Upper lobe of left lung (tissue), 6 donors: ENCODE measurements around the gene CHST8. TPM values are rescaled to one million over a fixed set of nuclear protein-coding genes. Genes with fewer than 3 reads are reported as not detected.

Experiments
- ATAC-seq, 2 donors: fragments of 200-7000 bp; cut with Tn5 transposase; one replicate each; pipeline ENCODE4 v1.9.1; 2022; ENCODE audit warnings: mild to moderate bottlenecking in 2 of 2, moderate library complexity in 2 of 2; ENCODE audit not compliant: low FRiP score in 2 of 2
- DNase-seq, 2 donors: peaks; one replicate each; pipeline ENCODE4 v3.0.0-alpha.2; 2019 to 2020
- H3K27ac ChIP-seq, 4 donors: fragments of 200-600 bp; sonication (generic); one replicate each; pipeline ENCODE4 v1.5.1; 2016 to 2019
- H3K27me3 ChIP-seq, 4 donors: fragments of 200-600 bp; sonication (generic); one replicate each; pipeline ENCODE4 v1.5.1; 2017 to 2019
- H3K36me3 ChIP-seq, 4 donors: fragments of 200-600 bp; sonication (generic); one replicate each; pipeline ENCODE4 v1.5.1; 2016 to 2019
- H3K4me1 ChIP-seq, 4 donors: fragments of 200-600 bp; sonication (generic); one replicate each; pipeline ENCODE4 v1.5.1; 2018 to 2019
- H3K4me3 ChIP-seq, 4 donors: fragments of 200-600 bp; sonication (generic); one replicate each; pipeline ENCODE4 v1.5.1; 2017 to 2019; ENCODE audit warnings: mild to moderate bottlenecking in 2 of 4, moderate library complexity in 1 of 4
- H3K9me3 ChIP-seq, 4 donors: fragments of 200-600 bp; sonication (generic); one replicate each; pipeline ENCODE4 v1.5.1; 2018 to 2019
- CTCF ChIP-seq, 6 experiments: fragments of 450-650 bp in 4 of 6; fragments of 200-600 bp in 2 of 6; sonication (generic) in 2 of 6; IDR thresholded peaks; one replicate each; pipeline ENCODE4 v1.5.1; 2016 to 2019; ENCODE audit warnings: antibody characterized with exemption in 6 of 6
- EP300 ChIP-seq, 4 donors: sonication (generic); formaldehyde crosslinking; IDR thresholded peaks; one replicate each; pipeline ENCODE4 v1.5.1; 2017; ENCODE audit warnings: antibody characterized with exemption in 4 of 4, control low read depth in 2 of 4
- POLR2A ChIP-seq, 4 donors: fragments of 450-650 bp; IDR thresholded peaks; one replicate each; pipeline ENCODE4 v1.5.1; 2016 to 2017; ENCODE audit warnings: antibody characterized with exemption in 4 of 4, mild to moderate bottlenecking in 2 of 4
- POLR2AphosphoS5 ChIP-seq, 2 donors: sonication (generic); formaldehyde crosslinking; IDR thresholded peaks; one replicate each; pipeline ENCODE4 v1.5.1; 2017; ENCODE audit warnings: antibody characterized with exemption in 2 of 2
- whole genome bisulfite sequencing, 2 donors: methylation state at CpG; one replicate each; pipeline ENCODE4 v1.1.5; 2017 to 2018; 5-methylcytosine and 5-hydroxymethylcytosine counted together
- total RNA-seq, 6 donors: library from RNA; depleted of rRNA in 4 of 6; stranded (reverse); fragments of >200 nt in 4 of 6; gene quantifications; one replicate each; pipeline versions ENCODE4 v1.1.0 to v1.2.1, GENCODE V29; 2016 to 2021
- donor health status: DM: no; HTN: no; CAD: no; lungs with moderate emphysema.
- donor health status: DM: no; HTN: yes; CAD: no; lungs with severe emphysema.

CHST8 gene
- total RNA-seq, 6 donors from 2014 or later, result 0.46 to 3.1 (median 0.72) TPM; not detected in 2

- WGBS, 2 donors, result 86 to 94% methylated on average over 5 of the region's 5 CpGs
- Histone ChIP-seq H3K4me3 (no peak overlapping the region), H3K36me3 (no peaks in the 10 kb centered on the region), H3K4me1 (no peaks in the 10 kb centered on the region), H3K27ac (no peak overlapping the region), H3K9me3 (no peaks in the 10 kb centered on the region), H3K27me3 (no peaks in the 10 kb centered on the region)
- ATAC-seq, result no peak
- TF ChIP-seq POLR2AphosphoS5 (IDR thresholded peaks at IDR 0.05) (no peak), EP300 (IDR thresholded peaks at IDR 0.05) (no peak), POLR2A (IDR thresholded peaks at IDR 0.05) (no peak), CTCF (IDR thresholded peaks at IDR 0.05) (no peak)
- no peak for DNase-seq
These were observed 47.6 kb downstream of the CHST8 start for GRCh38 chr19:33669376-33669775.

DNA sequence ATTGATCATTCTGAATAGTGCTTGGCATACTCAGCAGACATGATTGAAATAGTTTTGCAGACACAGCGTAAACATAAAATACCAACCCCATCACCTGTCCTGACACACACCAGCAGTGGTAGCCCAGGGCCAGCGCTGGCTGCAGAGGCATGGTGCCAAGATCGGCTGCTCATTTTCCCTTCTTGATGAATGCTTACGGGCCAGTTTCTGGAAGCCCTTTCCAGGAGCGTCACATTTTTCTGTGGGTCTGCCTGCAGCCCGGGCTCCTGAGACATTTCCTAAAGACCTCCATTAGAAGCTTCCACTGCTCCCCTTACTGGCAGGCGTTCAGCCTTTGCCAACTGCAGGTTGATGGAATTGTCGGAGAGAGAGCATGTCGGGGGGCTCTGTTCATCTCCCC is 48.6 kb downstream of the CHST8 start:
- H3K4me1 ChIP-seq, result no peaks in the 10 kb centered on the region
- H3K36me3 ChIP-seq, result no peaks in the 10 kb centered on the region
- H3K4me3 ChIP-seq, result no peak overlapping the region
- no peak for ATAC-seq
- no peaks in the 10 kb centered on the region for H3K9me3 ChIP-seq
- no peak overlapping the region for H3K27ac ChIP-seq
- no peaks in the 10 kb centered on the region for H3K27me3 ChIP-seq
- DNase-seq, result no peak
- whole genome bisulfite sequencing, 2 donors, result 79 to 80% methylated on average over 9 of the region's 9 CpGs
- TF ChIP-seq EP300 (IDR thresholded peaks at IDR 0.05) (no peak), POLR2AphosphoS5 (IDR thresholded peaks at IDR 0.05) (no peak), POLR2A (IDR thresholded peaks at IDR 0.05) (no peak), CTCF (IDR thresholded peaks at IDR 0.05) (no peak)

GRCh38 chr19:33671211-33671610 is 49.5 kb downstream of the CHST8 start:
- ATAC-seq, result no peak
- Histone ChIP-seq H3K9me3 (no peaks in the 10 kb centered on the region), H3K4me3 (no peak overlapping the region), H3K4me1 (no peaks in the 10 kb centered on the region), H3K36me3 (no peaks in the 10 kb centered on the region), H3K27ac (no peak overlapping the region), H3K27me3 (no peaks in the 10 kb centered on the region)
- TF ChIP-seq EP300 (IDR thresholded peaks at IDR 0.05), result no peak
- TF ChIP-seq POLR2A (IDR thresholded peaks at IDR 0.05), result no peak
- no peak for TF ChIP-seq POLR2AphosphoS5 (IDR thresholded peaks at IDR 0.05)
- no peak for TF ChIP-seq CTCF (IDR thresholded peaks at IDR 0.05)
- DNase-seq, result no peak
- WGBS, 2 donors, result 71 to 76% methylated on average over 5 of the region's 5 CpGs

DNA sequence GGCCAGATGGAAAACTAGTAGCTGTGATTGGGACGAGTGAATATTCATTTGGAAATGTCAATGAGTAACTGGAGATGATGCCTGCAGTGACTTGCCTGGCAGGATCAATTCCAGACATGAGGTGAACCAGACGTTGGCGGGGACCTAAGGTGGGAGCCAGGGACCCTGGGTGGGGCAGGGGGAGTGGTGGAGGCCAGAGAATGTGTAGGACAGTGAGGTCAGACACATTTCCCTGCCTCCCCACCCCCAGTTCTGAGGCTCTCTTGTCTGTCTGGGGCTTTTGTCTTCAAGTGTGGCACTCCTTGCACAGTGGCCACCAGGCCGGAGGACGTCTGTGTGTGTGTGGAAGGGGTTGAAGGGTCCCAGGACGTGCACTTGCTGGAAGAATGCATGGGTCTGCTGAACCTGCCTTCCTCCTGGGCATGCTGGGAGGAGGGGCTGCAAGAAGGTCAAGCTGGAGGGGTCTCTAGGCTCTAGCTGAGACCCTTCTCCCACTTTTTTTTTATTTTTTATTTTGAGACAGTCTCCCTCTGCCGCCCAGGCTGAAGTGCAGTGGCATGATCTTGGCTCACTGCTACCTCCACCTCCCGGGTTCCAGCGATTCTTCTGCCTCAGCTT is 51.6 kb downstream of the CHST8 start:
- no peak for TF ChIP-seq POLR2A (IDR thresholded peaks at IDR 0.05)
- TF ChIP-seq POLR2AphosphoS5 (IDR thresholded peaks at IDR 0.05), result no peak
- TF ChIP-seq EP300 (IDR thresholded peaks at IDR 0.05), result no peak
- TF ChIP-seq CTCF (IDR thresholded peaks at IDR 0.05), result no peak
- no peak for DNase-seq
- H3K27ac ChIP-seq, result no peak overlapping the region
- H3K9me3 ChIP-seq, result no peaks in the 10 kb centered on the region
- H3K27me3 ChIP-seq, result no peaks in the 10 kb centered on the region
- H3K4me3 ChIP-seq, result no peak overlapping the region
- H3K36me3 ChIP-seq, result no peaks in the 10 kb centered on the region
- no peaks in the 10 kb centered on the region for H3K4me1 ChIP-seq
- no peak for ATAC-seq
- WGBS, 2 donors, result 75 to 79% methylated on average over 9 of the region's 9 CpGs

DNA sequence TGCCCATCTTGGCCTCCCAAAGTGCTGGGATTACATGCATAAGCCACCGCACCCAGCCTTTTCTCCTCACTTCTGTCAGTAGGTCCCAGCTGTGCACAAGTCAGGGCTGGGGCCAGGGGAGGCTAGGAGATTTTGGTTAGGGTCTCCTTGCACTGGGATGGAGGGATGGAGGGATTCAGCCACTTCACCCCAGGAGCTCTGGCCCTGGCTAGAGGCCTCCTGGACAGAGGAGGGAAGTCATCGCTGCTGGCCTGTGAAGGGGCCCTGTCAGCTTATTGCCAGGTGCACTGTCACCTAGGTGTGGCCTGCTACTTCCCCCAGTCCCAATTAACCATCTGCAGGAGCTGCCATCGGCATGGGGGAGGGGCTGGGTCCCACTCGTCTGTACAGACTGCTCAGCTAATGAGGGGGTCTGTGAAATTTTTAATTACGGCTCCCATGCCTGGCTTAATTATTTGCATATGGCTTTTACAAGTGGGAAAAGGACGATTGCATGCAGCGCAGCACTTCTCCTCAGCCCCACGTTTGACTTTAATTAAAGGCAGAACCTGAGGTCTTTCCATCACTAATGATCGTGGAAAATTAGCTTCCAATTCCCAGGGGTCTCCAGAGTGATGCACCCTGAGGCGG is 52.4 kb downstream of the CHST8 start:
- H3K36me3 ChIP-seq, result no peaks in the 10 kb centered on the region
- no peaks in the 10 kb centered on the region for H3K9me3 ChIP-seq
- ATAC-seq (no peak), DNase-seq (no peak)
- no peaks in the 10 kb centered on the region for H3K27me3 ChIP-seq
- no peak overlapping the region for H3K27ac ChIP-seq
- no peak overlapping the region for H3K4me3 ChIP-seq
- H3K4me1 ChIP-seq, result no peaks in the 10 kb centered on the region
- TF ChIP-seq POLR2AphosphoS5 (IDR thresholded peaks at IDR 0.05), result no peak
- no peak for TF ChIP-seq POLR2A (IDR thresholded peaks at IDR 0.05)
- no peak for TF ChIP-seq EP300 (IDR thresholded peaks at IDR 0.05)
- TF ChIP-seq CTCF (IDR thresholded peaks at IDR 0.05), result no peak
- WGBS, 2 donors, result 67 to 79% methylated on average over 8 to 10 of the region's 10 CpGs
